GM21619 (cell line): ENCODE results near the gene PHYHD1.
"Not testable (repeated sequence)": the region's sequence is repeated elsewhere in the genome, so short reads cannot be mapped to it uniquely, and the experiment has no call there.

Experiments
- ATAC-seq: cut with Tn5 transposase; IDR thresholded peaks from one replicate; pipeline ENCODE4 v1.9.1; 2021; ENCODE audit not compliant: unreplicated experiment

Gene PHYHD1

GRCh38 chr9:128961403-128961802 lies 40.6 kb downstream of the PHYHD1 start:
- ATAC-seq = not testable (repeated sequence)

GRCh38 chr9:128969491-128969890 lies 48.7 kb downstream of the PHYHD1 start:
- ATAC-seq = no peak

- ATAC-seq = no peak
Observed at GRCh38 chr9:128972956-128973355, 52.2 kb downstream of the PHYHD1 start.

GRCh38 chr9:128979111-128979510 lies 58.3 kb downstream of the PHYHD1 start:
- ATAC-seq = no peak

- no peak for ATAC-seq
Observed at GRCh38 chr9:128983536-128983935, 62.8 kb downstream of the PHYHD1 start.

- ATAC-seq = no peak
Observed at GRCh38 chr9:128986671-128987070, 65.9 kb downstream of the PHYHD1 start.

- no peak for ATAC-seq
Observed at GRCh38 chr9:128987805-128988204, 67.0 kb downstream of the PHYHD1 start.
